ENCODE measurements around the gene GPC3. TPM values are rescaled to one million over a fixed set of nuclear protein-coding genes. Genes with fewer than 3 reads are reported as not detected.

Gene GPC3
- total RNA-seq, 3 donors from 2014 or later (not counting 1 experiment from before 2014, with no cell fraction given): not detected

- Mint-ChIP-seq H3K4me1 (no peaks in the 10 kb centered on the region), H3K36me3 (no peaks in the 10 kb centered on the region)
Measured at GRCh38 chrX:133655275-133656265, 329.8 kb downstream of the GPC3 start.

DNA sequence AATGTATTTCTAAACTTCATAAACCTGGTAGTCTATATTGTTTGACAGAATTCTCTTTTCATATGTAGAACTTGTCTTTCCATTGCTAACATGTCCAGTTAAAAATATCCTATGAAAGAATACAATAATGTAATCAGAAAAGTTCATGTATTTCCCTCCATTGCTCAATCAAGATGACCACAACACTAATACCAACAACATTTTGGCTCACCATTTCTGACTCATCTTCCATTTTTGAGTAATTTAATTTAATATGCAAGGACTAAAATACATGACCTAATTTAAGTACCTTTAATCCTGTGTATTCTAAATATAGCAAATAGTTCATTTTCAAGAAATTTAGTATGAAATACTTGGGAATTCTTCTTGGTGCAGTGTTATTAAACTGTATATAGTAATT, 330.6 kb downstream of the GPC3 start:
- Histone ChIP-seq H3K4me1 (ENCODE audit: control insufficient read depth, insufficient read depth, low read length) (no peaks in the 10 kb centered on the region), H3K9me3 (ENCODE audit: control insufficient read depth, insufficient read depth, low read length) (no peaks in the 10 kb centered on the region), H3K36me3 (ENCODE audit: control insufficient read depth, insufficient read depth, low read length) (no peaks in the 10 kb centered on the region), H3K27me3 (ENCODE audit: control insufficient read depth, insufficient read depth, low read length) (no peaks in the 10 kb centered on the region), H3K4me3 (ENCODE audit: low read length) (no peak overlapping the region), H3K27ac (ENCODE audit: low read length) (no peak overlapping the region)
- Mint-ChIP-seq H3K27ac (no peak overlapping the region), H3K4me1 (no peaks in the 10 kb centered on the region), H3K9me3 (no peaks in the 10 kb centered on the region), H3K4me3 (no peak overlapping the region), H3K36me3 (no peaks in the 10 kb centered on the region), H3K27me3 (ENCODE audit: low read depth in 2 of 2) (peaks cover 0 to 27% of the 10 kb centered on the region in 2 donors)
- intact Hi-C loops (cut with micrococcal nuclease): no loop called here
- ATAC-seq (no peak), DNase-seq (no peak)
- no peak for TF ChIP-seq CTCF (IDR thresholded peaks at IDR 0.05)

More at GRCh38 chrX:133655275-133656265, 329.8 kb downstream of the GPC3 start:
- H3K27me3 ChIP-seq (ENCODE audit: control insufficient read depth, insufficient read depth, low read length): no peaks in the 10 kb centered on the region
- no peak for ATAC-seq
- intact Hi-C loops (cut with micrococcal nuclease): no loop called here
- H3K27me3 Mint-ChIP-seq (ENCODE audit: low read depth in 2 of 2): peaks cover 0 to 34% of the 10 kb centered on the region in 2 donors
- TF ChIP-seq CTCF (IDR thresholded peaks at IDR 0.05): no peak
- no peaks in the 10 kb centered on the region for H3K9me3 ChIP-seq (ENCODE audit: control insufficient read depth, insufficient read depth, low read length)
- H3K27ac ChIP-seq (ENCODE audit: low read length): no peak overlapping the region
- no peak overlapping the region for H3K4me3 Mint-ChIP-seq
- WGBS (ENCODE audit: insufficient coverage): no CpG with 5 or more reads among the region's 2 CpGs
- H3K4me1 ChIP-seq (ENCODE audit: control insufficient read depth, insufficient read depth, low read length): no peaks in the 10 kb centered on the region
- H3K27ac Mint-ChIP-seq: no peak overlapping the region
- no peak overlapping the region for H3K4me3 ChIP-seq (ENCODE audit: low read length)
- H3K36me3 ChIP-seq (ENCODE audit: control insufficient read depth, insufficient read depth, low read length): no peaks in the 10 kb centered on the region
- H3K9me3 Mint-ChIP-seq: no peaks in the 10 kb centered on the region
- DNase-seq: no peak

DNA sequence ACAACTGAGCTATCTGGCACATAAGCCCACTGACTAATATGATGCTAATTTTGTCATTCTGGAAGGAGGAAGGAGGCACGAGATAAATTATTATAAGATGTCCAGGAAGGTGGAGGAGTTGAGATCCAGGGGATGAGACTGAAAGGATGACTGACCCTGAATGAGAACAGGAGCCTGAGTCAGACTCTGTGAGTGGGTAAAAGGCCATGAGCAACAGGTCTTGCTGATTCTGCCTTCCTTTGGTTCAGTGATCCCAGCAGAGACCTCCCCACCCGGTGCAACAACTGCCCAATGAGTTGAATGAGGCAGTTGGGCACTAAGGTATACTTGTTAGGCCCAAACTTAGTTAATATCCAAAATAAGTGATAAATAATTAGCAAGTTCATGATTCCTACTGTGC, 332.0 kb downstream of the GPC3 start:
- no peak overlapping the region for H3K27ac Mint-ChIP-seq
- no peak for DNase-seq
- Histone ChIP-seq H3K9me3 (ENCODE audit: control insufficient read depth, insufficient read depth, low read length) (no peaks in the 10 kb centered on the region), H3K27ac (ENCODE audit: low read length) (no peak overlapping the region), H3K4me3 (ENCODE audit: low read length) (no peak overlapping the region), H3K36me3 (ENCODE audit: control insufficient read depth, insufficient read depth, low read length) (no peaks in the 10 kb centered on the region), H3K27me3 (ENCODE audit: control insufficient read depth, insufficient read depth, low read length) (no peaks in the 10 kb centered on the region), H3K4me1 (ENCODE audit: control insufficient read depth, insufficient read depth, low read length) (no peaks in the 10 kb centered on the region)
- TF ChIP-seq CTCF (IDR thresholded peaks at IDR 0.05): no peak
- intact Hi-C loops (cut with micrococcal nuclease): no loop called here
- ATAC-seq: no peak
- 70% methylated on average over 1 of the region's 2 CpGs for WGBS (ENCODE audit: insufficient coverage)
- no peaks in the 10 kb centered on the region for H3K36me3 Mint-ChIP-seq
- no peaks in the 10 kb centered on the region for H3K9me3 Mint-ChIP-seq
- H3K4me1 Mint-ChIP-seq: no peaks in the 10 kb centered on the region
- no peak overlapping the region for H3K4me3 Mint-ChIP-seq
- H3K27me3 Mint-ChIP-seq (ENCODE audit: low read depth in 2 of 2): peaks cover 3 to 20% of the 10 kb centered on the region in 2 donors

Data from natural killer cell (primary cell).